ENCODE data around the gene THSD1.
"Not testable (repeated sequence)": the region's sequence is repeated elsewhere in the genome, so short reads cannot be mapped to it uniquely, and the experiment has no call there.

Gene THSD1

GRCh38 chr13:52405767-52406494, at the start of gene THSD1:
Gene THSD1, minus strand, starts transcription at chr13:52406172. Its CDS starts 3,572 bp downstream, at chr13:52402600.
- DNase-seq, result no peak

GRCh38 chr13:52455677-52456041, 49.7 kb upstream of the THSD1 start:
- DNase-seq, result peak; percentile 86

- peak; percentile 94 for DNase-seq
Measured at GRCh38 chr13:52454820-52455676, 49.1 kb upstream of the THSD1 start, which contains the start of gene CKAP2. Gene CKAP2, plus strand, starts transcription at chr13:52455478. Its CDS starts 79 bp downstream, at chr13:52455557.

- no peak for DNase-seq
Measured at GRCh38 chr13:52454459-52454819, 48.5 kb upstream of the THSD1 start.

GRCh38 chr13:52452470-52452869, 46.5 kb upstream of the THSD1 start:
- DNase-seq, result no peak

- DNase-seq, result no peak
Measured at GRCh38 chr13:52451135-52451804, 45.3 kb upstream of the THSD1 start.

GRCh38 chr13:52450793-52451116, 44.8 kb upstream of the THSD1 start:
- no peak for DNase-seq

- peak; percentile 93 for DNase-seq
Measured at GRCh38 chr13:52450012-52450792, 44.2 kb upstream of the THSD1 start, which contains the start of gene VPS36. Gene VPS36, minus strand, starts transcription at chr13:52450634. Its CDS starts 40 bp downstream, at chr13:52450594.

GRCh38 chr13:52449331-52450011, 43.5 kb upstream of the THSD1 start:
- no peak for DNase-seq

GRCh38 chr13:52447815-52448552, 42.0 kb upstream of the THSD1 start:
- no peak for DNase-seq

GRCh38 chr13:52447354-52447753, 41.4 kb upstream of the THSD1 start:
- no peak for DNase-seq

- DNase-seq, result no peak
Measured at GRCh38 chr13:52446265-52446664, 40.3 kb upstream of the THSD1 start.

GRCh38 chr13:52432456-52432855, 26.5 kb upstream of the THSD1 start:
- no peak for DNase-seq

- no peak for DNase-seq
Measured at GRCh38 chr13:52428295-52428694, 22.3 kb upstream of the THSD1 start.

- DNase-seq, result no peak
Measured at GRCh38 chr13:52421216-52421615, 15.2 kb upstream of the THSD1 start.

GRCh38 chr13:52419080-52419479, 13.1 kb upstream of the THSD1 start:
- DNase-seq, result no peak

- no peak for DNase-seq
Measured at GRCh38 chr13:52414963-52415362, 9.0 kb upstream of the THSD1 start.

GRCh38 chr13:52414051-52414450, 8.1 kb upstream of the THSD1 start:
- no peak for DNase-seq

GRCh38 chr13:52412128-52412527, 6.2 kb upstream of the THSD1 start:
- no peak for DNase-seq

GRCh38 chr13:52411629-52412028, 5.7 kb upstream of the THSD1 start:
- no peak for DNase-seq

GRCh38 chr13:52408071-52408658, 2.2 kb upstream of the THSD1 start:
- DNase-seq, result not testable (repeated sequence)
